ENCODE measurements around the gene EIF5. TPM values are rescaled to one million over a fixed set of nuclear protein-coding genes. Genes with fewer than 3 reads are reported as not detected.

Gene EIF5
- 188 to 274 TPM (median 238 TPM) in 5 replicates for total RNA-seq (2022; extraction: Qiagen RNA extraction)

GRCh38 chr14:103333754-103334643 lies at the start of gene EIF5:
Gene EIF5, plus strand, starts transcription at chr14:103334237. Its CDS starts 1,624 bp downstream, at chr14:103335861.

GRCh38 chr14:103385152-103385928 lies 51.3 kb downstream of the EIF5 start, which contains the start of gene MARK3:
Gene MARK3, plus strand, starts transcription at chr14:103385415. Its CDS starts 615 bp downstream, at chr14:103386030.

Other genes starting within 250 kb of the EIF5 start
- 1.0 to 1.7 TPM (median 1.6 TPM) in 5 replicates for gene EXOC3L4, start 239.5 kb upstream of the EIF5 start, total RNA-seq (2022; extraction: Qiagen RNA extraction)
- 215 to 308 TPM (median 294 TPM) in 5 replicates for gene TNFAIP2, start 210.8 kb upstream of the EIF5 start, total RNA-seq (2022; extraction: Qiagen RNA extraction)
- gene MARK3, start 51.2 kb downstream of the EIF5 start, total RNA-seq (2022; extraction: Qiagen RNA extraction), result 52.6 to 58.0 TPM (median 55.5 TPM) in 5 replicates
- gene CKB, start 188.6 kb downstream of the EIF5 start, total RNA-seq (2022; extraction: Qiagen RNA extraction), result 157 to 230 TPM (median 213 TPM) in 5 replicates
- 18.3 to 27.2 TPM (median 24.7 TPM) in 5 replicates for gene TRMT61A, start 195.0 kb downstream of the EIF5 start, total RNA-seq (2022; extraction: Qiagen RNA extraction)
- 24.5 to 31.4 TPM (median 26.1 TPM) in 5 replicates for gene BAG5, start 228.4 kb downstream of the EIF5 start, total RNA-seq (2022; extraction: Qiagen RNA extraction)
- gene COA8, start 228.7 kb downstream of the EIF5 start, total RNA-seq (2022; extraction: Qiagen RNA extraction), result 46.1 to 51.9 TPM (median 48.8 TPM) in 5 replicates

Measured in A549 treated with dexamethasone at 1 μM for 4 hours (cell line).